ENCODE measurements around the gene PHAF1.

DNA sequence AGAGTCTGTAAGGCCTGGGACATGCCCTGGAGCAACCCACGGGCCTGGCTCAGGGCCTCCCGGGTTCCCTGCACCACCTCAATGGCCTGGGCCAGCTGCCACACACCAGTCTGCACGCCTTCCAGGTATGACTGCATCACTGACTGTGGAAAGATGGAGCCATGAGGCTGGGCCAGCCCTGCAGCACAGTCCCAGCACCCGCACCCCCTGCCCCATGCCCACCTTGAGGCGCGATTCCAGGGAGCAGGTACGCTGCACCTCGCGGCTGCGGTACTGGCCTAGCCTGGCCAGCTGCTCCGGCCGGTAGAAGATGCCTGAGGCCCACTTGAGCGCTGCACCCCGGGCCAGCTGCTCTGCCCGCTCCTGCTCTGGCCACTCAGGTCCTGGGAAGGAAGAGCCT, 79.1 kb downstream of the PHAF1 start:
- TF ChIP-seq, protein P1, sequence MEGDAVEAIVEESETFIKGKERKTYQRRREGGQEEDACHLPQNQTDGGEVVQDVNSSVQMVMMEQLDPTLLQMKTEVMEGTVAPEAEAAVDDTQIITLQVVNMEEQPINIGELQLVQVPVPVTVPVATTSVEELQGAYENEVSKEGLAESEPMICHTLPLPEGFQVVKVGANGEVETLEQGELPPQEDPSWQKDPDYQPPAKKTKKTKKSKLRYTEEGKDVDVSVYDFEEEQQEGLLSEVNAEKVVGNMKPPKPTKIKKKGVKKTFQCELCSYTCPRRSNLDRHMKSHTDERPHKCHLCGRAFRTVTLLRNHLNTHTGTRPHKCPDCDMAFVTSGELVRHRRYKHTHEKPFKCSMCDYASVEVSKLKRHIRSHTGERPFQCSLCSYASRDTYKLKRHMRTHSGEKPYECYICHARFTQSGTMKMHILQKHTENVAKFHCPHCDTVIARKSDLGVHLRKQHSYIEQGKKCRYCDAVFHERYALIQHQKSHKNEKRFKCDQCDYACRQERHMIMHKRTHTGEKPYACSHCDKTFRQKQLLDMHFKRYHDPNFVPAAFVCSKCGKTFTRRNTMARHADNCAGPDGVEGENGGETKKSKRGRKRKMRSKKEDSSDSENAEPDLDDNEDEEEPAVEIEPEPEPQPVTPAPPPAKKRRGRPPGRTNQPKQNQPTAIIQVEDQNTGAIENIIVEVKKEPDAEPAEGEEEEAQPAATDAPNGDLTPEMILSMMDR (IDR thresholded peaks at IDR 0.05), result no peak
- no peak for TF ChIP-seq POLR2A (IDR thresholded peaks at IDR 0.05)
